Ramos (cell line): ENCODE data around the gene RMC1.

Experiments used
- in situ Hi-C: fragments of 300-500 bp; cut with MboI; formaldehyde crosslinking; loops from one replicate; pipeline ENCODE4 v1.14.3; 2022; ENCODE audit warnings: low sequenced_read_pairs; ENCODE audit not compliant: unreplicated experiment

Gene RMC1

DNA sequence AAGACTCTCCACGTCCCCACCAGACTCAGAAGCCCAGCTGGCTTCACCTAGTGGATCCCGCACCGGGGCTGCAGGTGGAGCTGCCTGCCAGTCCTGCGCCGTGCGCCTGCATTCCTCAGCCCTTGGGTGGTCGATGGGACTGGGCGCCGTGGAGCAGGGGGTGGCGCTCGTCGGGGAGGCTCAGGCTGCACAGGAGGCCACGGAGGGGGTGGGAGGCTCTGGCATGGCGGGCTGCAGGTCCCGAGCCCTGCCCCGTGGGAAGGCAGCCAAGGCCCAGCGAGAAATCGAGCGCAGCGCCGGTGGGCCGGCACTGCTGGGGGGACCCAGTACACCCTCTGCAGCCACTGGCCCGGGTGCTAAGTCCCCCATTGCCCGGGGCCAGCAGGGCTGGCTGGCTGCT lies 74.2 kb downstream of the RMC1 start:
- in situ Hi-C loops: loop anchor here (5.0 kb wide), 1 partner anchor 65 kb away; no protein-coding TSS in a partner anchor

DNA sequence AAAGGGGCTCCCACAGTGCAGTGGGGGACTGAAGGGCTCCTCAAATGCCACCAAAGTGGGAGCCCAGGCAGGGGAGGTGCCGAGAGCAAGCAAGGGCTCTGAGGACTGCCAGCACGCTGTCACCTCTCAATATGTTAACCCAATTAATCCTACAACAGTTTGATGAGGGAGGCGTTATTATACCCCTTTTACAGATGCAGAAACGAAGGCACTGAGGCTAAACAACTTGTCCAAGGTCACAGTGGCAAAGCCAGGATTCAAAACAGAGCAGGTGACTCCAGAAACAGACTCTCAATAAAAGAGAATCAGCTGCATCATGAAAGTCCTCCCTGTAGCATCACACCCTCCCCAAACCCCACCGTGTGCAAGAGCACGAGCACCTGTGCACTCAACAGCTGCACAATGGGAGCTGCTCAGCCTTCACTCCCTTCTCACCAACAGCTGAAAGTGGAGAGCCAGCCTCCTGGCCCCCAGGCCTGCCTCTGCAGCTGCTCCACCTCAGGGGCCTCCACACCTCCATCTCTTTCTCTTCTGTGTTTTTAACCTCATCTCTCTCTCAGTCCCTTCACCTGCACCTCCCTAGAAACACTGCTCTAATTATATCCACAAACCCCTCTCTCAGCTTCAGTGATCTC lies 74.9 kb downstream of the RMC1 start:
- in situ Hi-C loops: loop anchor here (5.0 kb wide), 1 partner anchor 66 kb away; no protein-coding TSS in a partner anchor

DNA sequence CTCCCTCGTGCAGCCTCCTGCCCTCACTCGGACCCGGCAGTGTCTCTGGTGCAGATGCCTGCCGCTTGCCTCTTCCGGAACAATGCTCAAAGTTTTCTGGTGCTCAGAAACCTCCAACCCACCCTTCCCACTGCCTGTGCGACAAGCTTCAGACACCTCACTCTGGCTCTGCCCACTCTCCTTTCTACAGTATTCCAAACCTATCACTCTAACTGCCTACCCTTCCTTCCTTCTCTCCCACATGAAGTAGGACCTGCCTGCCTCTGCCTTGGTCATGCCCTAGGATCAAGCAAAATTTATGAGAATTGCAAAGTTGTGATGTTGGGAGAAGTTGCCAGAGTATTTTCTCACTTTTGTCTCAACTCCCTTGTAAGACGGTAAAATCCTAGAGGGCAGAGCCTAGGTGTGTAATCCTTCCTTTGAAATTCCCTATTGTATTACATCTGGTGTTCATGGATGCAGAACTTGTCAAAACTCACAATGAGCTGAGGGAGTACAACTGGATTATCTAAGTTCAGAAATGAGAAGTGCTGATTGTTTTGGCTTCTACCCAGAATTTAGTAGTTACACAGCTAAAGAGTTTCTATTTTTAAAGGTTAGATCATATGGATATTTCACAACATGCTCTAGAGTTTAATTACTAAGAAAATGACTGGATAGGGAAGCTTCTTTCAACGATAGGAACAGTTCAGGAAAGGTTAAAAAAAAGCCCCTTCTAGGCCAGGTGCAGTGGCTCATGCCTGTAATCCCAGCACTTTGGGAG lies 75.8 kb downstream of the RMC1 start:
- in situ Hi-C loops: loop anchor here (5.0 kb wide), 1 partner anchor 67 kb away; no protein-coding TSS in a partner anchor

DNA sequence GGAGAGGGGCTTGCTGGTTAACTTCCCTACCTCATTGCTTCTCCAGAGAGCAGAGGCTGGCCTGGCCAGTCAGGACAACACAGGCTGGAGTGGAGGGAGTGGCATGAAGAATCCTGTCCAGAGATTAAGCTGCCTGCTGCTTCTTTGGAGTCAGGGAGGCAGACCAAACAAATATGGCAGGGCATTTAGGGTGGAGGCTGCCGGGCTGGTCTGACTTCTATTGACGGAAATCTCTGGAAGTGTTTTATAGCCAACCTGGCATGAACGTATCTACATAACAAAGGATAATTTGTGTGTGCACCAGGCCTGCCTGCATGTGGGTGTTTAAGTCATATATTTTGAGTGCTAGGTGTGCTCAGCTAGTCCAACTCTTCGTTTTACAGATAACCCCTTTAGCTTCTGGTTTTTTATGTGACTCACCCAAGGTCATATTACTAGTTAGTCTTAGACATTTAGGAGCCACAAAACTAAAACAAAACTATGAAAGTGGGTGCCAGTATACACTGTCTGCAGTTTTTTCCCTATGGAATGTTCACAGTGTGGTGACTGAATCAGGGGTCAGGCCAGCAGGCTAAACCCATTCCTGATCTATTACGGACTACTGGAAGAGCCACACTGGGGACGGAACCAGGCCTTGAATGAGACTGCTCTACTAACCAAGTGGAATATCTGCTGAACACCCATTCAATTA lies 77.5 kb downstream of the RMC1 start:
- in situ Hi-C loops: no loop called here
